Loucy (cell line): ENCODE results near the gene OBI1.

Experiments
- H2AFZ ChIP-seq: fragments of 200-600 bp; sonication (generic); 2 replicates; pipeline ENCODE4 v1.6.0; 2016; ENCODE audit warnings: antibody characterized with exemption, mild to moderate bottlenecking, low read length, moderate library complexity
- H3F3A ChIP-seq: fragments of 200-600 bp; 2 replicates; pipeline ENCODE4 v1.6.0; 2016; ENCODE audit warnings: antibody characterized with exemption, low read depth, mild to moderate bottlenecking
- H3K27me3 ChIP-seq: fragments of 200-600 bp; sonication (generic); 2 replicates; pipeline ENCODE4 v1.6.1; 2014; ENCODE audit warnings: low read length, mild to moderate bottlenecking; ENCODE audit not compliant: insufficient read depth, poor library complexity, severe bottlenecking
- H3K36me3 ChIP-seq: fragments of 200-600 bp; sonication (generic); 2 replicates; pipeline ENCODE4 v1.6.1; 2016; ENCODE audit warnings: low read length; ENCODE audit not compliant: insufficient read depth
- H3K4me1 ChIP-seq: fragments of 200-600 bp; sonication (generic); 2 replicates; pipeline ENCODE4 v1.5.1; 2014; ENCODE audit warnings: low read length, mild to moderate bottlenecking; ENCODE audit not compliant: insufficient read depth, poor library complexity, severe bottlenecking
- H3K4me2 ChIP-seq: fragments of 200-600 bp; sonication (generic); 2 replicates; pipeline ENCODE4 v1.6.0; 2014; ENCODE audit warnings: antibody characterized with exemption, low read length, low read depth, mild to moderate bottlenecking; ENCODE audit not compliant: poor library complexity, severe bottlenecking
- H3K4me3 ChIP-seq: fragments of 200-600 bp; sonication (generic); 2 replicates; pipeline ENCODE4 v1.5.1; 2014; ENCODE audit warnings: low read length, mild to moderate bottlenecking, mixed read lengths; ENCODE audit not compliant: poor library complexity, severe bottlenecking
- H3K79me2 ChIP-seq: fragments of 200-600 bp; sonication (generic); 2 replicates; pipeline ENCODE4 v1.6.1; 2014; ENCODE audit warnings: low read length; ENCODE audit not compliant: insufficient read depth
- H3K9ac ChIP-seq: fragments of 200-600 bp; sonication (generic); 2 replicates; pipeline ENCODE4 v1.6.0; 2014; ENCODE audit warnings: mild to moderate bottlenecking, low read depth, low read length, moderate library complexity; ENCODE audit not compliant: poor library complexity, severe bottlenecking
- H3K9me2 ChIP-seq: fragments of 200-600 bp; sonication (generic); replicated peaks from 2 replicates; pipeline ENCODE4 v1.6.1; 2016; ENCODE audit warnings: low read depth, low read length, mixed read lengths
- H3K9me3 ChIP-seq: fragments of 200-600 bp; sonication (generic); 2 replicates; pipeline ENCODE4 v1.6.1; 2014; ENCODE audit warnings: mild to moderate bottlenecking, antibody characterized with exemption, low read length, low read depth; ENCODE audit not compliant: insufficient read depth
- H4K20me1 ChIP-seq: fragments of 200-600 bp; sonication (generic); 2 replicates; pipeline ENCODE4 v1.6.0; 2014; ENCODE audit warnings: antibody characterized with exemption, low read length, mild to moderate bottlenecking; ENCODE audit not compliant: insufficient read depth, poor library complexity, severe bottlenecking
- EZH2phosphoT487 ChIP-seq: fragments of 200-600 bp; IDR thresholded peaks from 2 replicates; pipeline ENCODE4 v1.6.1; 2018; ENCODE audit warnings: antibody characterized with exemption, mild to moderate bottlenecking, moderate library complexity, borderline replicate concordance
- TF ChIP-seq, protein P1 (sequence below): fragments of 200-600 bp; sonication (generic); conservative IDR thresholded peaks from 2 replicates; pipeline ENCODE4 v1.5.1; 2014; ENCODE audit warnings: mild to moderate bottlenecking, antibody characterized with exemption, low read length

OBI1 gene

DNA sequence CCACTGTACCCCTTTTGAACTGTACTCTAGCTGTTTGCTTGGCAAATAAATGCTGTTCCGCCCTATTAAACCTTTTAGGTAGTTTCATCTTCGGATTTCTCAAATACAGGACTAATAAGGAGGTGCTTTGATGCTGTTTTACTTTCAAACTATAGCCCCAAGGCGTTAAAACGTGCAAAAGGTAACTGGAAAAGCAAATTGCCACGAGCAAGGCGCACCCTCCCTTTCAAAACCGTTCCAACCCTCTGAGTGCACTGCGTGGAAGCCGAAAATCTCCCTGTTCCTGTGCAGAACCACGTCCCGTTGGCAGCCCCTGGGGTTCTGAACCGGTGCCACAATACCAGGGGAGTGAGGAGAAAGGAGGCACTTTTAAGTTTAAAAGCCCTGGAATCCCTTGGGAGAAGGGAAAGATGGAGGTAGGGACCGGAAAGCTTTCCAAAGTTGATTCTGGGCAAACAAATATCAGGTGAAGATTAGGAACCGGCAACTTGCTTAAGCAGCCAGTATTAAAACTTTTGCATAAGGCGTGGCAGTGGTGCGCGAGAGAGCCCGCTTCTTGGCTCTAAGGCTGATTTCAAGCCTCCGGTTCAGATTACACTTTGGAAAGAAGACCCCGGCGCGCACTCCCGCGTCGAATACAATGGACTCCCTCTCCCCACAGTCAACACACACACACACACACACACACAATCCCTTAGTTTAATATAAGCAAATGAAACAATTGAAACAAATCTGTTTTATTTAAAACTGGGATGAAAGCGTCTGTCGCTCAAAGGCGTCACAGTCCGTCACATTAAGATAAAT is 65.1 kb downstream of the OBI1 start:
- Histone ChIP-seq H3K4me1 (peaks cover under 1% of the 10 kb centered on the region), H3K27me3 (peaks cover 5% of the 10 kb centered on the region), H3K9me2 (no peaks in the 10 kb centered on the region), H3K9ac (no peak overlapping the region), H3K36me3 (no peaks in the 10 kb centered on the region), H3F3A (no peaks in the 10 kb centered on the region), H3K79me2 (no peaks in the 10 kb centered on the region), H3K4me2 (no peak overlapping the region), H3K4me3 (no peak overlapping the region), H3K9me3 (no peaks in the 10 kb centered on the region), H4K20me1 (no peaks in the 10 kb centered on the region), H2AFZ (no peak overlapping the region)
- TF ChIP-seq, protein P1, sequence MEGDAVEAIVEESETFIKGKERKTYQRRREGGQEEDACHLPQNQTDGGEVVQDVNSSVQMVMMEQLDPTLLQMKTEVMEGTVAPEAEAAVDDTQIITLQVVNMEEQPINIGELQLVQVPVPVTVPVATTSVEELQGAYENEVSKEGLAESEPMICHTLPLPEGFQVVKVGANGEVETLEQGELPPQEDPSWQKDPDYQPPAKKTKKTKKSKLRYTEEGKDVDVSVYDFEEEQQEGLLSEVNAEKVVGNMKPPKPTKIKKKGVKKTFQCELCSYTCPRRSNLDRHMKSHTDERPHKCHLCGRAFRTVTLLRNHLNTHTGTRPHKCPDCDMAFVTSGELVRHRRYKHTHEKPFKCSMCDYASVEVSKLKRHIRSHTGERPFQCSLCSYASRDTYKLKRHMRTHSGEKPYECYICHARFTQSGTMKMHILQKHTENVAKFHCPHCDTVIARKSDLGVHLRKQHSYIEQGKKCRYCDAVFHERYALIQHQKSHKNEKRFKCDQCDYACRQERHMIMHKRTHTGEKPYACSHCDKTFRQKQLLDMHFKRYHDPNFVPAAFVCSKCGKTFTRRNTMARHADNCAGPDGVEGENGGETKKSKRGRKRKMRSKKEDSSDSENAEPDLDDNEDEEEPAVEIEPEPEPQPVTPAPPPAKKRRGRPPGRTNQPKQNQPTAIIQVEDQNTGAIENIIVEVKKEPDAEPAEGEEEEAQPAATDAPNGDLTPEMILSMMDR, result no peak

DNA sequence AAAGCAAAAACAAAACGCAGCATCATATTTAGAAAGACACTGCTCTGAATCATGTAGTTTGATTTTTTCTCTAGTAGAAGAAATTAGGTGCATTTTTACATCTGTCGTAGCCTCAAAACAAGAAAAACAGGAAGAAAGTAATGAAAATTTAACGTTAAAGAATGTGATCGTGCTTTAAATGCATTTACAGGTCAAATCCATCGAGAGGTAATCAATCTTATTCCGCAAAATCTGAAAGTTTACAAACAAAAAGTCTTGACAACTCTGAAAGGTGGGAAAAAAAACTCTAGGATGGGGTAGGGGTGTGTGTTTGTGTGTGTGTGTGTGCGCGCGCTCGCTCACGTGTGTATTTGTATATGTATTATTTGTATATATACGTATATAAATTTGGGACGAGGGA is 65.8 kb downstream of the OBI1 start:
- H2AFZ ChIP-seq, result no peak overlapping the region
- H3K36me3 ChIP-seq, result no peaks in the 10 kb centered on the region
- TF ChIP-seq, protein P1, result no peak
- no peak for TF ChIP-seq EZH2phosphoT487
- H3K4me1 ChIP-seq, result no peaks in the 10 kb centered on the region
- peaks cover 5% of the 10 kb centered on the region for H3K27me3 ChIP-seq
- no peak overlapping the region for H3K9ac ChIP-seq
- H3K9me2 ChIP-seq, result no peaks in the 10 kb centered on the region
- H3K79me2 ChIP-seq, result no peaks in the 10 kb centered on the region
- H3F3A ChIP-seq, result no peaks in the 10 kb centered on the region
- no peak overlapping the region for H3K4me3 ChIP-seq
- H4K20me1 ChIP-seq, result no peaks in the 10 kb centered on the region
- H3K9me3 ChIP-seq, result no peaks in the 10 kb centered on the region
- H3K4me2 ChIP-seq, result no peak overlapping the region

DNA sequence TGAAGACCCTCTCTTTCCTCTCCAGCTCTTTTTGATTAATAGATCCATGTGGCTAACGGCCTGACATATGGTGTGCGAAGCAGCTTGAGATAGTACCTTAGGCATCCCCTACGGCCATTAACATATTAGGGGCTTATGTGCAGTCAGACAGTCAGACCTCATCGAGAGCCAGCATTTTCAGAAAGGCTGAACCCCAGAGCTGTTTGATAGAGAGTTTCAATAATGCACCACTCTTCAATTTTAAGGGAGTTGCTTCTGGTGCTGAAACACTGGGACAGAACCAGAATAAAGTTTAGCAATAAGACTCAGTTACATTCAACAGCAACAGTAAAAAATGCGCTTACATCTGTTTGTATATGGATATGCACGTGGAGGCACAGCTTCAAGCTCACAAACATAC is 66.4 kb downstream of the OBI1 start:
- TF ChIP-seq, protein P1, result no peak
- no peak for TF ChIP-seq EZH2phosphoT487
- no peaks in the 10 kb centered on the region for H3F3A ChIP-seq
- peaks cover 5% of the 10 kb centered on the region for H3K27me3 ChIP-seq
- H3K4me3 ChIP-seq, result no peak overlapping the region
- no peaks in the 10 kb centered on the region for H3K9me2 ChIP-seq
- H3K36me3 ChIP-seq, result no peaks in the 10 kb centered on the region
- H3K9ac ChIP-seq, result no peak overlapping the region
- H3K79me2 ChIP-seq, result no peaks in the 10 kb centered on the region
- no peak overlapping the region for H2AFZ ChIP-seq
- H4K20me1 ChIP-seq, result no peaks in the 10 kb centered on the region
- no peaks in the 10 kb centered on the region for H3K4me1 ChIP-seq
- no peak overlapping the region for H3K4me2 ChIP-seq
- no peaks in the 10 kb centered on the region for H3K9me3 ChIP-seq
